Measurements from ENCODE around the gene EMC9.
A peak's percentile ranks its signal among the peaks of the same experiment; 100 is the strongest.

DNA sequence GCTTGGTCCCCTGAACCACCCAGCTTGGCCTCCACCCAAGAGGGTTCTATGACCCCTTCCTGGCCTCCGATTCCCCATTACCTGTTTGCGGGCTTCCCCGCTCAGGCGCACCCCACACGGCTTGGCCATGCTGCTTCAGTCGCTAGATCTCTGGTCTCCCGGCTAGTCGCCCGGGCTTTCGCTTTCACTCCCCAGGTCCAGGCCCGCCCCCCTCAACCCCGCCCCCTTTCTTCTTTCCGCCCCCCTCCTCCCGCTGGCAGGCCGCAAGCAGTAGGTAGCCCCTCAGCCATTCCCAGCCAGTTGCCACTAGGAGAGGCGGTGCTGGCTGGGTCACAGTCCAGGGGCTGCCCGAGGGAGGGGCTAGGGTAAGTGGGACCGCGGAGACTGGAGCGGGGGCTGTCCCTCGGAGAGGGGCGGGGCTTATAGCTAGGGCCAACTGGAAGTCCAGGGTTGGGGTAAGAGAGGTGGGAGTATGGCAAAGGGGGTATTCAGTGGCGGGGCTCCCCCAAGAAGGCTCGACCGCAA lies 5.1 kb upstream of the EMC9 start, which contains the start of gene PSME2:
- TF ChIP-seq EGR1 (IDR thresholded peaks at IDR 0.05; ENCODE audit: borderline replicate concordance in 1 of 2, low read depth in 2 of 2, low read length in 2 of 2) (peak in 1 of 2 experiments; percentile 5; a peak in 1 of 3 replicates), POLR2AphosphoS2 (IDR thresholded peaks at IDR 0.05; ENCODE audit: low read depth, low read length) (peak; percentile 41; the same call in 1 of the 2 replicates), POLR2A (IDR thresholded peaks at IDR 0.05; ENCODE audit: low read depth, low read length) (peak; percentile 82), DPF2 (IDR thresholded peaks at IDR 0.05) (no peak; the same call in 1 of the 2 replicates), ZZZ3 (IDR thresholded peaks at IDR 0.05; ENCODE audit: control insufficient read depth, insufficient read length, low read depth) (no peak)
- TF ChIP-seq, protein P1, sequence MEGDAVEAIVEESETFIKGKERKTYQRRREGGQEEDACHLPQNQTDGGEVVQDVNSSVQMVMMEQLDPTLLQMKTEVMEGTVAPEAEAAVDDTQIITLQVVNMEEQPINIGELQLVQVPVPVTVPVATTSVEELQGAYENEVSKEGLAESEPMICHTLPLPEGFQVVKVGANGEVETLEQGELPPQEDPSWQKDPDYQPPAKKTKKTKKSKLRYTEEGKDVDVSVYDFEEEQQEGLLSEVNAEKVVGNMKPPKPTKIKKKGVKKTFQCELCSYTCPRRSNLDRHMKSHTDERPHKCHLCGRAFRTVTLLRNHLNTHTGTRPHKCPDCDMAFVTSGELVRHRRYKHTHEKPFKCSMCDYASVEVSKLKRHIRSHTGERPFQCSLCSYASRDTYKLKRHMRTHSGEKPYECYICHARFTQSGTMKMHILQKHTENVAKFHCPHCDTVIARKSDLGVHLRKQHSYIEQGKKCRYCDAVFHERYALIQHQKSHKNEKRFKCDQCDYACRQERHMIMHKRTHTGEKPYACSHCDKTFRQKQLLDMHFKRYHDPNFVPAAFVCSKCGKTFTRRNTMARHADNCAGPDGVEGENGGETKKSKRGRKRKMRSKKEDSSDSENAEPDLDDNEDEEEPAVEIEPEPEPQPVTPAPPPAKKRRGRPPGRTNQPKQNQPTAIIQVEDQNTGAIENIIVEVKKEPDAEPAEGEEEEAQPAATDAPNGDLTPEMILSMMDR (IDR thresholded peaks at IDR 0.05 in 2 of 3, conservative IDR thresholded peaks at IDR 0.05 in 1 of 3; ENCODE audit: control insufficient read depth in 2 of 3, extremely low read depth in 1 of 3, insufficient read depth in 1 of 3, low read depth in 3 of 3, low read length in 3 of 3) = no peak
